ENCODE measurements around the gene EHMT2. TPM values are rescaled to one million over a fixed set of nuclear protein-coding genes. Genes with fewer than 3 reads are reported as not detected.
A peak's percentile ranks its signal among the peaks of the same experiment; 100 is the strongest.

The EHMT2 gene
- total and polyA plus RNA-seq, 2 of the 13 experiments (the other 11 are each of a cell fraction or from before 2014, with no cell fraction given), result 55.2 to 69.2 TPM

DNA sequence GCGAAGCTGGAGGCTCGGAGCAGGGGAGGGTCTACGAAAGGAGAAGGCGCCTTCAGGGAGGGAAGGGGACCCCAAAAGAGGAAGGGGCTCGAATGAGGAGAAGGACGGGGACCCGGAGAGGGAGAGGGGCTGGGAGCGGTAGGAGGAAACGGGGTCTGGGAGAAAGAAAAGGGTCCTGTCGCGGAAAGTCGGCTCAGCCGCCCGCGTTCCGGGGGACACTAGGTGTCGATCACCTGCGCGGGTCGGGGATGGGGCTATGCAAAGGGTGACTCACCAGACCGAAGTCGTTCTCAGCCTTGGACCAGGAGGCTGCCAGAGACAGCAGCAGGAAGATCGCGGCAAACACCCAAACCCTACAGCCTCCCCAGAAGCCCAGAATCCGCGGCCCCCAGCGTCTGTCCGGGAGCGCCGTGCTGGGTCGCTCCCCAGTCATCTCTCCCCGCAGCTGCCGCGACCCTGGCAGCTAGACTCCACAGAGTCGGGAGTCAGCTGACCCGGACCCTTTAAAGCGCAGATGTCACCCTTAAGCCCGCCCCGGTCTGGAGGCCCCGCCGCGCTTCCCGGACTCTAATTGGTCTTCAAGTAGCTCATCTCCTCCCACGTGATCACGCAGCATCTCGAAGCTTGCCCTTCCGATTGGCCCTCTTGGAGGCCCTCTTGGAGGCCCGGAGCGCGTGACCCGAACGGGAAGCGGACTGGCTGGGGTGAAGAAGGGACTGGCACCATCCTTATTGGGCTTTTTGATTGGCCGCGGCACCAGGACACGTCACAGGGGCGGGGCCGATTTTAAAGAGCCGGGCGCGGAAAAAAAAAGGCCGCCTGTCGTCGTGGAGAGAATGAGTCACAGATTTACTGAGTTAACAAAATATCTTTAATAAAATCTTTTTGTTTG lies 34.9 kb downstream of the EHMT2 start, which contains the start of gene NEU1 (continued):
- TF ChIP-seq, protein P1, sequence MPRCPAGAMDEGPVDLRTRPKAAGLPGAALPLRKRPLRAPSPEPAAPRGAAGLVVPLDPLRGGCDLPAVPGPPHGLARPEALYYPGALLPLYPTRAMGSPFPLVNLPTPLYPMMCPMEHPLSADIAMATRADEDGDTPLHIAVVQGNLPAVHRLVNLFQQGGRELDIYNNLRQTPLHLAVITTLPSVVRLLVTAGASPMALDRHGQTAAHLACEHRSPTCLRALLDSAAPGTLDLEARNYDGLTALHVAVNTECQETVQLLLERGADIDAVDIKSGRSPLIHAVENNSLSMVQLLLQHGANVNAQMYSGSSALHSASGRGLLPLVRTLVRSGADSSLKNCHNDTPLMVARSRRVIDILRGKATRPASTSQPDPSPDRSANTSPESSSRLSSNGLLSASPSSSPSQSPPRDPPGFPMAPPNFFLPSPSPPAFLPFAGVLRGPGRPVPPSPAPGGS (CRISPR knock-in tag; IDR thresholded peaks at IDR 0.05), result peak; percentile 67
- TF ChIP-seq ZNF225 (CRISPR knock-in tag; IDR thresholded peaks at IDR 0.05) (peak; percentile 46; the same call in 1 of the 2 replicates), GATAD2A (CRISPR knock-in tag; IDR thresholded peaks at IDR 0.05) (peak; percentile 75), ZNF431 (CRISPR knock-in tag; IDR thresholded peaks at IDR 0.05; ENCODE audit: borderline replicate concordance, low read depth) (peak; percentile 88), ZFP36L1 (CRISPR knock-in tag; IDR thresholded peaks at IDR 0.05) (peak; percentile 86; the same call in 1 of the 2 replicates), JDP2 (CRISPR knock-in tag; IDR thresholded peaks at IDR 0.05; ENCODE audit: borderline replicate concordance) (no peak), NR2F2 (IDR thresholded peaks at IDR 0.05; ENCODE audit: borderline replicate concordance, low read depth) (peak; percentile 43; the same call in 1 of the 2 replicates), ZNF180 (CRISPR knock-in tag; IDR thresholded peaks at IDR 0.05; ENCODE audit: borderline replicate concordance, low read depth) (peak; percentile 91; the same call in 1 of the 2 replicates), ZNF329 (CRISPR knock-in tag; IDR thresholded peaks at IDR 0.05; ENCODE audit: low read depth) (0 out of 2 replicates have a peak, but pooled peaks have one; percentile 67), ZNF615 (CRISPR knock-in tag; IDR thresholded peaks at IDR 0.05; ENCODE audit: borderline replicate concordance) (no peak), SKI (IDR thresholded peaks at IDR 0.05; ENCODE audit: partially characterized antibody) (peak; percentile 87), ZNF441 (CRISPR knock-in tag; IDR thresholded peaks at IDR 0.05; ENCODE audit: borderline replicate concordance) (peak; percentile 45; the same call in 1 of the 2 replicates), ZNF251 (CRISPR knock-in tag; IDR thresholded peaks at IDR 0.05) (no peak), ZNF598 (CRISPR knock-in tag; IDR thresholded peaks at IDR 0.05; ENCODE audit: borderline replicate concordance) (no peak), SMARCE1 (IDR thresholded peaks at IDR 0.05; ENCODE audit: borderline replicate concordance) (no peak), RNF2 (conservative IDR thresholded peaks at IDR 0.05; ENCODE audit: low read depth) (0 out of 2 replicates have a peak, but pooled peaks have one; percentile 52)
- TF ChIP-seq, protein P2, sequence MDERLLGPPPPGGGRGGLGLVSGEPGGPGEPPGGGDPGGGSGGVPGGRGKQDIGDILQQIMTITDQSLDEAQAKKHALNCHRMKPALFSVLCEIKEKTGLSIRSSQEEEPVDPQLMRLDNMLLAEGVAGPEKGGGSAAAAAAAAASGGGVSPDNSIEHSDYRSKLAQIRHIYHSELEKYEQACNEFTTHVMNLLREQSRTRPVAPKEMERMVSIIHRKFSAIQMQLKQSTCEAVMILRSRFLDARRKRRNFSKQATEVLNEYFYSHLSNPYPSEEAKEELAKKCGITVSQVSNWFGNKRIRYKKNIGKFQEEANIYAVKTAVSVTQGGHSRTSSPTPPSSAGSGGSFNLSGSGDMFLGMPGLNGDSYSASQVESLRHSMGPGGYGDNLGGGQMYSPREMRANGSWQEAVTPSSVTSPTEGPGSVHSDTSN (CRISPR knock-in tag; IDR thresholded peaks at IDR 0.05), result no peak; the same call in none of the 2 replicates
- TF ChIP-seq, protein P3, sequence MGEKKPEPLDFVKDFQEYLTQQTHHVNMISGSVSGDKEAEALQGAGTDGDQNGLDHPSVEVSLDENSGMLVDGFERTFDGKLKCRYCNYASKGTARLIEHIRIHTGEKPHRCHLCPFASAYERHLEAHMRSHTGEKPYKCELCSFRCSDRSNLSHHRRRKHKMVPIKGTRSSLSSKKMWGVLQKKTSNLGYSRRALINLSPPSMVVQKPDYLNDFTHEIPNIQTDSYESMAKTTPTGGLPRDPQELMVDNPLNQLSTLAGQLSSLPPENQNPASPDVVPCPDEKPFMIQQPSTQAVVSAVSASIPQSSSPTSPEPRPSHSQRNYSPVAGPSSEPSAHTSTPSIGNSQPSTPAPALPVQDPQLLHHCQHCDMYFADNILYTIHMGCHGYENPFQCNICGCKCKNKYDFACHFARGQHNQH (CRISPR knock-in tag; IDR thresholded peaks at IDR 0.05), result peak; percentile 86
- TF ChIP-seq, protein P4, sequence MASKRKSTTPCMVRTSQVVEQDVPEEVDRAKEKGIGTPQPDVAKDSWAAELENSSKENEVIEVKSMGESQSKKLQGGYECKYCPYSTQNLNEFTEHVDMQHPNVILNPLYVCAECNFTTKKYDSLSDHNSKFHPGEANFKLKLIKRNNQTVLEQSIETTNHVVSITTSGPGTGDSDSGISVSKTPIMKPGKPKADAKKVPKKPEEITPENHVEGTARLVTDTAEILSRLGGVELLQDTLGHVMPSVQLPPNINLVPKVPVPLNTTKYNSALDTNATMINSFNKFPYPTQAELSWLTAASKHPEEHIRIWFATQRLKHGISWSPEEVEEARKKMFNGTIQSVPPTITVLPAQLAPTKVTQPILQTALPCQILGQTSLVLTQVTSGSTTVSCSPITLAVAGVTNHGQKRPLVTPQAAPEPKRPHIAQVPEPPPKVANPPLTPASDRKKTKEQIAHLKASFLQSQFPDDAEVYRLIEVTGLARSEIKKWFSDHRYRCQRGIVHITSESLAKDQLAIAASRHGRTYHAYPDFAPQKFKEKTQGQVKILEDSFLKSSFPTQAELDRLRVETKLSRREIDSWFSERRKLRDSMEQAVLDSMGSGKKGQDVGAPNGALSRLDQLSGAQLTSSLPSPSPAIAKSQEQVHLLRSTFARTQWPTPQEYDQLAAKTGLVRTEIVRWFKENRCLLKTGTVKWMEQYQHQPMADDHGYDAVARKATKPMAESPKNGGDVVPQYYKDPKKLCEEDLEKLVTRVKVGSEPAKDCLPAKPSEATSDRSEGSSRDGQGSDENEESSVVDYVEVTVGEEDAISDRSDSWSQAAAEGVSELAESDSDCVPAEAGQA (IDR thresholded peaks at IDR 0.05; ENCODE audit: low read depth), result 0 out of 2 replicates have a peak, but pooled peaks have one; percentile 16
- TF ChIP-seq, protein P4 (CRISPR knock-in tag; IDR thresholded peaks at IDR 0.05; ENCODE audit: borderline replicate concordance), result peak; percentile 63; the same call in 1 of the 2 replicates

All from HepG2 (cell line).